HG02623 (cell line): ENCODE data around the gene TLE3.

Source experiments
- ATAC-seq: cut with Tn5 transposase; IDR thresholded peaks from one replicate; pipeline ENCODE4 v1.9.1; 2021; ENCODE audit warnings: moderate library complexity; ENCODE audit not compliant: unreplicated experiment

Gene TLE3

DNA sequence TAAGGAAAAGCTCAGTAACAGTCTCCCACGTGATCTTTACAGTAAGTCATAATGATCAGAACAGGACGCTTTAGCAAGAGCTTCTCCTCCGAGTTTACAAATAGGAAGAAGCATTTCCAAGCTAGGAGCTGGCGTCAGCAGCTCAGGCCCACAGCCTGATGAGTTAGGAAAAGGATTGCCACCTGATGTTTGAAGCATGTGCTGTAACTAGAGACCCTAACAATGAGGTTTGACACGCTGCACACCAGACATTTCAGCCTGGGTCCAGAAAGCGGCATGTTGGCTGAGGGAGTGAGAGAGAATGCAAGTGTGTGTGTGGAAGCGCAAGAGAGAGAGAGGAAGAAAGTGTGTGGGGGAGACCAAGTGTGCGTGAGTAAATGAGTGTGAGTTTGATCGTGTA is 47.3 kb downstream of the TLE3 start:
- ATAC-seq: no peak

DNA sequence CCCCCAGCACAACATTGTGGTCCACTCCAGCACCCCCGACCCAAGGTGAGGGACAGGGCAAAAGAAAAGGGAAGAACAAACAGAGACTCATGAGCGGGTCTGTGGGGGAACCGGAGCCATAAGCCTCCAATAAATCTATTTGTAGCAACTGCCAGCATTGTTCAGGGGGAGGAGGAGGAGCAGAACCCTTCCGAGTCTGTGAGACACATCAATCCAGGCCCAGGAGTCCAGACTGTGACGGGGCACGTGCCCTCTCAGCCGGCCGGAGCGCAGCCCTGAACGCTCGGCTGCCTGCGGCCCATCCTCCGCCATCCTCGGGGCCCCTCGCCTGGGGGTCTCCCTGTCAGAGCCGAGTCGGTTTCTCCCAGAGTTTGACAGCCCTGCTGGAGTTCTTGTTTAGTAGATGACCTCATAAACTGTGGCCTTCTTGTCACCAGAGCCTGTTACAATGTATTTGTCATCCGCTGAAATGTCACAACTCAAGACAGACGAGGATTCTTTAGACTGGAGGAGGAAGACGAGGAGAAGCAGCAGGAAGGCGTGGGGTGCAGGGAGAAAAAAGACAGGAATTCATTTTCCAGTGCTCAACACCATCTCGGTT is 47.9 kb downstream of the TLE3 start:
- ATAC-seq: no peak

- ATAC-seq: no peak
Measured at GRCh38 chr15:70048578-70049514, 48.9 kb downstream of the TLE3 start.

GRCh38 chr15:70048198-70048565 is 49.5 kb downstream of the TLE3 start:
- no peak for ATAC-seq

DNA sequence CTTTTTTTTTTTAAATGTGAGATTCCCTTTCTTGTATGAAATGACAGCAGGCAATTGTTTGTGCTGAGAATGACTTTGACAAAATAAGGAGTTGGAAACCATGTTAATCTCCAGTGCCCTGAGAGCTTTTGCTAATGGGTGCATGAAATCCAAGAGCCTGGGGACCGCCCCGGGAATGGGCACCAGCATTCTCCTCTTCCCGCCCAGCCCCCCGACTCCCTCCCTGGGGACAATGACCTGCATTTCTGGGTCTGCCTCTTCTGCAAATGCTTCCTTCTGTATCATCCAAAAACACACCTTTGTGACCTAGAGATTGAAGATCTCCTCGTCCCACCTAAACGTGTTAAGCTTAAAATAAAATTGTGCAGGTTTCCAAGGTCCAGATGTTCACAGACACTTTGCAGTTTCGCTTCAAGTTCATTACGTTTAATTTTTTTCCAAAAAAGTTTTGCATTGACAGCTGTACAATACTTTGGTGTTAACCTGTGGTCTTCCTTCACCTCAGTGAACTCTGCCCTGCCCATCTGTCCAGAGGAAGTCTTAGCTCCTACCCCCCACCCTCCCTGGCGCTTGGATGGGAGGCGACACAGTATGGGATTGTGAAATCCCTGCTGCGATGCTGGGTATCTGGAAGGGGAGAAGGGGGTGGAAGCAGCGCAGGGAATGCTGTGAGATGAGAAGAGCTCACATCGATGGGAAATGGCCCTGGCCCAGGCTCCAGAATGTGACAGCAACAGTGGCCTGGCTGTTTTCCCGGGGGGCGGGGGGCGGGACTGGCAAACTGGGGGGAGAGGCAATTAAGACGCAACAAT is 50.1 kb downstream of the TLE3 start:
- no peak for ATAC-seq

DNA sequence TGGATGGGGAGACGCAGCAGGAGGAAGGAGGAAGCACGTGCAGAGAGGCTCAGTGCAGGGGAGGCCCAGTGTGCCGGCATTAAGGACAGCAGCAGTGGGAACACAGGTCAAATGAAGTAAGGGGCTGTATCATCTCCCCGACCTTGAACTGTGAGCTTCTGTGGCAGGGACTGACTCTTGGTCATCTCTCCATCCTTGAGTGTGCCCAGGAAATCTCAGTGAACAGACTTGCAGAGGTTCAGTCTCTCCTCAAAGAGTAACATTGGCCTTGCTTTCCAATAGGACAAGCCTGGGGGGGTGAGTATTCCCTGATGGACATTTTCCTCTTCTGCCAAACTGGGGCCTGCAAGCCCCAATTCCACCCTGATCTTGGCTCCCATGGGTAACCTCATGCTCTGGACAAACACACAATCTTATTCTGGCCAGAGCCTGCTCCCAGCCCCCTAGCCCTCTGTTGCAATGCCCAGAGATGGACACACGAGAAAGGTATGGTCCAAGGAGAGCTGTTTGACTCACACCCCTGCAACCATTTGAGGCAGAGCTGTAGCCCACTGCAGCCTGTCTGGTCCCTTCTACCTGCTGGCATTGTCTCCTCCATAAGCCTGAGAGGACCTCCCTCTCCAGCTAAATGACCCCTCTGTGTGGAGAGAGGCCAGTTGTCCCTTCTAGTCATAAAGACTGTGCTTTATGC is 50.9 kb downstream of the TLE3 start:
- no peak for ATAC-seq

DNA sequence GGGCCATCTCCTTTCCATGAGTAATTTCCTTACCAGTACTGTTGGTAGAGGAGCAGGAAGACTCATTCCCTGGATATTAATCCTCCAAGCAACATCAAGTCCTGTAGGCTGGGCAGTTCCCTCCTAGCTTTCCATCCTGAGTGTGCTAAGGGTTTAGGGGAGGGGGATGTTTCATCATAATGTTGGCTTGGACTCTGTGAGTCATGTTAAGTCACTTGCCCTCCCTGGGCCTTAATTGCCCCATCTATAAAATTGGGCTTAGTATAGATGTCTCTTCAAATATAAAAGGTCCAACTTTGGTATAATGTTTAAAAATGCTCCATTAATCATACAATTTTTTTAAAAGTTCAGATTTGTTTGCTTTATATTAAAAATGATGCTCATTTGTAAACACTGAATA is 52.7 kb downstream of the TLE3 start:
- ATAC-seq: no peak

DNA sequence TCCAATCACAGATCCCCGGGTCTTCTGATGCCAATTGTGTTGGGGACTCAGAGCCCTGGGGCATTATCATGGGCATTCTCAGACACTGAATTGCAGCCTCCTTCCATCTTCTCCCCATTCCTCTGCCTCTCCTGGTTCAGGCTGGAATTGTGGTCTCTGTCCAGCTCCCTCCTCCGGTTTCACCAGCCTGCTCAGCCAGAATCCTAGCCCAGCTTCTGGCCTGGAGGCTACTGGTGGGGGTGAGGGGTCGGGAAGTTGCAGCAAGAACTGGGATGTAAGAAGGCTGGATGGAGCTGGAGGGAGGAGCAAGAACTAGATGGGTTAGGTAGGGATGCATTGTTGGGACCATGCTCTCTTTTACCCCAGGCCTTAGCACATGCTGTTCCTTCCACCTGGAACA is 53.5 kb downstream of the TLE3 start:
- no peak for ATAC-seq

- ATAC-seq: no peak
Measured at GRCh38 chr15:70043590-70043989, 54.1 kb downstream of the TLE3 start.

GRCh38 chr15:70042553-70043214 is 55.0 kb downstream of the TLE3 start:
- no peak for ATAC-seq

- no peak for ATAC-seq
Measured at GRCh38 chr15:70039917-70040316, 57.8 kb downstream of the TLE3 start.

DNA sequence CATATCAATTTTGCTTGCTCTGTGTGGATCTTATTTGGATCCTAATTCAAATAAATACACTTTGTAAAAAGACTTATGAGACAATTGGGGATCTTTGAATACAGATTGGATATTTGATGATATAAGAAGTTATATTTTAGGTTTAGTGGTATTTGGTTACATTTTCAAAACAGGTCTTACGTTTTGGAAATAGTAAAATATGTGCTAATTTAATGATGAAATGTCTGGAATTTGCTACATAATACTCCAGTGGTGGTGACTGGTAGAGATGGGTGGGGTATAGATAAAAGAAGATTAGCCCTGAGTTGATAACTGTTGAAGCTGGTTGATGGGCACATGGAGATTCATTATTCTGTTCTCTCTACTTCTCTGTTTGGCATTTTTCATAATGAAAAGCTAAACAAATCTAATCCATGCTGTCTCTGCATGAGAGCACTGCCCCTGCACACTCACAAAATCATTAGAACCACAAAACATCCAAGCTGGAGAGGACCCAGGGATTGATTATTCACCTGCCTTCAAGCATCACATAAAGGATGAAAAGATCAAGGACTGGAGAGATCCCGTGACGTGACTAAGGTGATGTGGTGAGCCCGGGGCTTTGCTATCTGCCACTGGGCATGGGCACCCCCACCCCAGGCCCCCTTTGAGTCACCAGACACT is 58.9 kb downstream of the TLE3 start:
- ATAC-seq: no peak

- no peak for ATAC-seq
Measured at GRCh38 chr15:70037292-70037640, 60.5 kb downstream of the TLE3 start.

GRCh38 chr15:70036585-70037291 is 61.0 kb downstream of the TLE3 start:
- ATAC-seq: peak; percentile 64

DNA sequence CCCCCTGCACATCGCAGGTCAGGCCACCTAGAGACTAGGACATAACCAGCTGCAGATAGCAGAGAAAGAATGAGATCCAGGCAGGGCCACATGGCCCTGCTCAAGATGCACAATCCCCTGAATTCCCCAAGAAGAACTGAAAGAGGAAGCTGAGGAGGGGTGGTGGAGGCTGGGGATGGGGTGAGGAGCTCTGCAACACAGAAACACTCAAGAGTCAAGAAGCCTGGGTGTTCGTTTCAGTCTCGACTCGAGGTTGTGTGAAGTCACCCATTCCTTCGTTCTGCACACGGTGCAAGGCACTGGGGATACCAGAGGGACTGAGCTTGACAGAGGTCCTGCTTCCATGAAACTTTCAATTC is 62.0 kb downstream of the TLE3 start:
- ATAC-seq: peak; percentile 52

GRCh38 chr15:70035051-70035718 is 62.5 kb downstream of the TLE3 start:
- no peak for ATAC-seq

DNA sequence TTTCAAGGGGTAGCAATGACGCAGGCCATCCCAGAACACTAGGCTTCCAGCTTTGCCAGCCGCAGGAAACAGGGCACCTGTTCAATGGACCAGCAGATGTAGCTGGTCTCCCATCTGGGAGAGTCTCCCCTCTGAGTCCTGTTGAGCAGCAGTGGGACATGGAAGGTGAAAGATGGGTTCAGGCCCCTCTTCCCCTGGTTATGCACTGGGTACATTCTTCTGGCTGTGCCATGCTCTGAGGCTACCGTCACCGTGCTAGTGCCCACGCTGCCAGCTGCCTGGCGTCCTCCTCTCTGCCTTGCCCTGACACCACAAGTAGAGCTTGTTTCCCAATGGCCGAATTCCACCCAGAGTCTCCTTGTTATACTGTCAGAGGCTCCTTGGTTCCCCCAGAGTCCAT is 63.1 kb downstream of the TLE3 start:
- no peak for ATAC-seq

GRCh38 chr15:70034141-70034540 is 63.6 kb downstream of the TLE3 start:
- ATAC-seq: no peak

DNA sequence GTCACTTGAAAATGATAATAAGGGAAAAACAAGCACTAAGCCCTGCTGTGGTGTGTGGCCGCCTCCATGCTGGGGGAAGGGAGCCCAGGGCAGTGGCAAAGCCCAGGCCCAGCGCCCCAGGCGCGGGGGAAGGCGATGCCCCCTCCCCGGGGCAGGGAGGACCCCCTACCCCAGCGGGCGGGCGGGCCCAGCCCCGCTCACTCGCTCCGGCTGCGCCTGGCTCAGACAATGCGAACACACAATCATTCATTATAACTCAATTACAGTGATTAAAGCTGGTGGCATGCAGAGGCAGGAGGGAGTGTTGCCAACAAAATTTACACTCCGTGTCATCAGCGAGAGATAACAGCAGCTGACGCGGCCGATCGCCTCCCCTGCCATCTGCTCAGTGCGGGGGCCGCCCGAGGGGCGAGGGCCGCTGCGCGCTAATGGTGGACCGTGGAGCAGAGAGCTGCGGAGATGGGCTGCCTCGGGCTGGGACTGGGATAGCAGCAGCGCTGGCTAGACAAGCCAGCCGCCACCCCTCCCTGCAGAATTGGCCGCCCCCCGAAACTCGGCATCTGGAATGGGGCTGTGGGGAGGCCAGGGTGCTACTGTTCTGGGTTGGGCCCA is 64.1 kb downstream of the TLE3 start:
- ATAC-seq: no peak
